ENCODE data around the gene RPS6KB1. TPM values are rescaled to one million over a fixed set of nuclear protein-coding genes. Genes with fewer than 3 reads are reported as not detected.
"Not testable (repeated sequence)": the region's sequence is repeated elsewhere in the genome, so short reads cannot be mapped to it uniquely, and the experiment has no call there.

RPS6KB1 gene
- polyA plus RNA-seq, 1 donor from 2014 or later = 25.3 TPM

- H3K9me2 ChIP-seq (ENCODE audit: insufficient read depth, low read length) = no peaks in the 10 kb centered on the region
Observed at GRCh38 chr17:59872351-59872750, 20.6 kb upstream of the RPS6KB1 start.

GRCh38 chr17:59873414-59873813 is 19.5 kb upstream of the RPS6KB1 start:
- H3K36me3 ChIP-seq (ENCODE audit: insufficient read depth, low read length); H2AFZ ChIP-seq (ENCODE audit: low read depth, low read length); H3K4me3 ChIP-seq (ENCODE audit: low read length); H3K27me3 ChIP-seq (ENCODE audit: insufficient read depth, low read depth, low read length); H3K9ac ChIP-seq (ENCODE audit: low read length); H3K79me2 ChIP-seq (replicated peaks; ENCODE audit: insufficient read depth, low read length); H3K9me3 ChIP-seq (ENCODE audit: low read length); H3K4me2 ChIP-seq (ENCODE audit: low read length); H4K20me1 ChIP-seq (ENCODE audit: insufficient read depth); H3K9me2 ChIP-seq (ENCODE audit: insufficient read depth, low read length); H3K27ac ChIP-seq (ENCODE audit: low read length); H3F3A ChIP-seq (ENCODE audit: insufficient read depth, low read length, poor library complexity, severe bottlenecking): not testable (repeated sequence)

More at GRCh38 chr17:59872351-59872750, 20.6 kb upstream of the RPS6KB1 start:
- H3F3A ChIP-seq (ENCODE audit: insufficient read depth, low read length, poor library complexity, severe bottlenecking) = no peaks in the 10 kb centered on the region
- no peaks in the 10 kb centered on the region for H3K36me3 ChIP-seq (ENCODE audit: insufficient read depth, low read length)
- no peak overlapping the region for H3K4me3 ChIP-seq (ENCODE audit: low read length)
- no peaks in the 10 kb centered on the region for H3K9me3 ChIP-seq (ENCODE audit: low read length)
- H2AFZ ChIP-seq (ENCODE audit: low read depth, low read length) = no peak overlapping the region
- TF ChIP-seq MXI1 (conservative IDR thresholded peaks at IDR 0.05; ENCODE audit: poor library complexity, severe bottlenecking) (no peak), SMC3 (conservative IDR thresholded peaks at IDR 0.05; ENCODE audit: poor library complexity) (no peak), REST (IDR thresholded peaks at IDR 0.05; ENCODE audit: borderline replicate concordance) (no peak)
- no peaks in the 10 kb centered on the region for H3K27me3 ChIP-seq (ENCODE audit: insufficient read depth, low read depth, low read length)
- no peak overlapping the region for H3K9ac ChIP-seq (ENCODE audit: low read length)
- H3K27ac ChIP-seq (ENCODE audit: low read length) = no peak overlapping the region
- H3K4me2 ChIP-seq (ENCODE audit: low read length) = no peak overlapping the region
- no peaks in the 10 kb centered on the region for H4K20me1 ChIP-seq (ENCODE audit: insufficient read depth)
- H3K79me2 ChIP-seq (replicated peaks; ENCODE audit: insufficient read depth, low read length) = no peaks in the 10 kb centered on the region

- H3F3A ChIP-seq (ENCODE audit: insufficient read depth, low read length, poor library complexity, severe bottlenecking) = no peaks in the 10 kb centered on the region
- no peak overlapping the region for H3K4me3 ChIP-seq (ENCODE audit: low read length)
- H3K27ac ChIP-seq (ENCODE audit: low read length) = no peak overlapping the region
- H3K9me3 ChIP-seq (ENCODE audit: low read length) = no peaks in the 10 kb centered on the region
- H3K27me3 ChIP-seq (ENCODE audit: insufficient read depth, low read depth, low read length) = no peaks in the 10 kb centered on the region
- H3K9me2 ChIP-seq (ENCODE audit: insufficient read depth, low read length) = no peaks in the 10 kb centered on the region
- no peaks in the 10 kb centered on the region for H3K79me2 ChIP-seq (replicated peaks; ENCODE audit: insufficient read depth, low read length)
- no peaks in the 10 kb centered on the region for H3K36me3 ChIP-seq (ENCODE audit: insufficient read depth, low read length)
- no peak overlapping the region for H3K9ac ChIP-seq (ENCODE audit: low read length)
- H2AFZ ChIP-seq (ENCODE audit: low read depth, low read length) = no peak overlapping the region
- no peak for TF ChIP-seq SMC3 (conservative IDR thresholded peaks at IDR 0.05; ENCODE audit: poor library complexity)
- TF ChIP-seq TAF1 (IDR thresholded peaks at IDR 0.05; ENCODE audit: low read depth) = no peak
- no peak for TF ChIP-seq MXI1 (conservative IDR thresholded peaks at IDR 0.05; ENCODE audit: poor library complexity, severe bottlenecking)
- TF ChIP-seq CTCF (IDR thresholded peaks at IDR 0.05; ENCODE audit: poor library complexity, severe bottlenecking) = no peak
- no peak for TF ChIP-seq EP300 (conservative IDR thresholded peaks at IDR 0.05; ENCODE audit: poor library complexity, severe bottlenecking)
- no peak for TF ChIP-seq RAD21 (conservative IDR thresholded peaks at IDR 0.05)
- no peak for TF ChIP-seq EZH2 (IDR thresholded peaks at IDR 0.05; ENCODE audit: borderline replicate concordance, insufficient read depth, low read length, poor library complexity, severe bottlenecking)
- TF ChIP-seq POLR2AphosphoS5 (IDR thresholded peaks at IDR 0.05) = no peak
- no peak for TF ChIP-seq REST (IDR thresholded peaks at IDR 0.05; ENCODE audit: borderline replicate concordance)
- H3K4me2 ChIP-seq (ENCODE audit: low read length) = no peak overlapping the region
- H4K20me1 ChIP-seq (ENCODE audit: insufficient read depth) = no peaks in the 10 kb centered on the region
Observed at GRCh38 chr17:59874376-59874775, 18.5 kb upstream of the RPS6KB1 start.

Measured in neural cell (in vitro differentiated cells).